Cardiac muscle cell (in vitro differentiated cells and primary cell): ENCODE results near the gene FOXD4L5. TPM values are rescaled to one million over a fixed set of nuclear protein-coding genes. Genes with fewer than 3 reads are reported as not detected.
"Not testable (repeated sequence)": the region's sequence is repeated elsewhere in the genome, so short reads cannot be mapped to it uniquely, and the experiment has no call there.

Experiments used
- DNase-seq, 2 donors: peaks; one replicate each; pipeline versions ENCODE4 v3.0.0 to v3.0.0-alpha.2; 2010 to 2017; ENCODE audit warnings: low read depth in 1 of 2, low spot score in 1 of 2
- H3K27ac ChIP-seq: fragments of 200-600 bp; sonication (generic); 2 replicates; pipeline ENCODE4 v1.5.1; 2016
- H3K27me3 ChIP-seq: fragments of 200-600 bp; sonication (generic); 2 replicates; pipeline ENCODE4 v1.6.0; 2016; ENCODE audit warnings: control low read depth
- H3K36me3 ChIP-seq: fragments of 200-600 bp; sonication (generic); 2 replicates; pipeline ENCODE4 v1.5.1; 2016; ENCODE audit warnings: control low read depth
- H3K4me1 ChIP-seq: fragments of 200-600 bp; sonication (generic); 2 replicates; pipeline ENCODE4 v1.8.1; 2017; ENCODE audit warnings: low read depth, mild to moderate bottlenecking, mixed run types
- H3K4me3 ChIP-seq: fragments of 200-600 bp; sonication (generic); 2 replicates; pipeline ENCODE4 v1.5.1; 2016; ENCODE audit warnings: mild to moderate bottlenecking
- H3K9me3 ChIP-seq: fragments of 200-600 bp; sonication (generic); 2 replicates; pipeline ENCODE4 v1.5.1; 2017; ENCODE audit warnings: low read depth, mild to moderate bottlenecking, control low read depth
- polyA plus RNA-seq: library from polyadenylated mRNA; unstranded; fragments of >200 nt; fragmentation: Nextera tagmentation; extraction: Ambion mirVana; gene quantifications from 2 replicates; pipeline ENCODE4 v1.2.1, GENCODE V29; 2016
- total RNA-seq: library from RNA; depleted of rRNA; stranded (reverse); fragments of >200 nt; gene quantifications from 2 replicates; pipeline ENCODE4 v1.2.3, GENCODE V29; 2016

FOXD4L5 gene
- total RNA-seq (0.27 TPM in 1 of 2 replicates, not detected in the other), polyA plus RNA-seq (0.20 TPM in 1 of 2 replicates, not detected in the other)

GRCh38 chr9:65285109-65285508 lies at the start of gene FOXD4L5:
Gene FOXD4L5, minus strand, starts transcription at chr9:65285209. Its CDS starts 832 bp downstream, at chr9:65284377.
- not testable (repeated sequence) for H3K27ac ChIP-seq, DNase-seq, H3K4me1 ChIP-seq, H3K27me3 ChIP-seq, H3K4me3 ChIP-seq, H3K36me3 ChIP-seq, H3K9me3 ChIP-seq

GRCh38 chr9:65283943-65284342 lies 1.1 kb downstream of the FOXD4L5 start:
- not testable (repeated sequence) for H3K4me1 ChIP-seq, DNase-seq, H3K27me3 ChIP-seq, H3K4me3 ChIP-seq, H3K9me3 ChIP-seq, H3K27ac ChIP-seq, H3K36me3 ChIP-seq

- not testable (repeated sequence) for H3K4me1 ChIP-seq
These were observed 2.0 kb downstream of the FOXD4L5 start for GRCh38 chr9:65282976-65283375.

More at GRCh38 chr9:65282976-65283375, 2.0 kb downstream of the FOXD4L5 start:
- not testable (repeated sequence) for H3K36me3 ChIP-seq, H3K27ac ChIP-seq, H3K27me3 ChIP-seq, DNase-seq, H3K9me3 ChIP-seq, H3K4me3 ChIP-seq
